ENCODE measurements around the gene ZNF329. TPM values are rescaled to one million over a fixed set of nuclear protein-coding genes. Genes with fewer than 3 reads are reported as not detected.
"Not testable (repeated sequence)": the region's sequence is repeated elsewhere in the genome, so short reads cannot be mapped to it uniquely, and the experiment has no call there.

The ZNF329 gene
- total RNA-seq, 2 experiments from 2014 or later = 6.8 to 8.1 TPM

DNA sequence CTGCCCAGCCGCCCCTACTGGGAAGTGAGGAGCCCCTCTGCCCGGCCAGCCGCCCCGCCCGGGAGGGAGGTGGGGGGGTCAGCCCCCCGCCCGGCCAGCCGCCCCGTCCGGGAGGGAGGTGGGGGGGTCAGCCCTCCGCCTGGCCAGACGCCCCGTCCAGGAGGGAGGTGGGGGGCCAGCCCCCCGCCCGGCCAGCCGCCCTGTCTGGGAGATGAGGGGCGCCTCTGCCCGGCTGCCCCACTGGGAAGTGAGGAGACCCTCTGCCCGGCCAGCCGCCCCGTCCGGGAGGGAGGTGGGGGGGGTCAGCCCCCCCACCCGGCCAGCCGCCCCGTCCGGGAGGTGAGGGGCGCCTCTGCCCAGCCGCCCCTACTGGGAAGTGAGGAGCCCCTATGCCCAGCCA lies 3.1 kb downstream of the ZNF329 start:
- H3K4me3 Mint-ChIP-seq, H3K27ac Mint-ChIP-seq, DNase-seq, H3K4me1 Mint-ChIP-seq, H3K27me3 Mint-ChIP-seq: not testable (repeated sequence)
- H3K36me3 Mint-ChIP-seq = peaks cover 52% of the 10 kb centered on the region
- peaks cover 22% of the 10 kb centered on the region for H3K9me3 Mint-ChIP-seq

DNA sequence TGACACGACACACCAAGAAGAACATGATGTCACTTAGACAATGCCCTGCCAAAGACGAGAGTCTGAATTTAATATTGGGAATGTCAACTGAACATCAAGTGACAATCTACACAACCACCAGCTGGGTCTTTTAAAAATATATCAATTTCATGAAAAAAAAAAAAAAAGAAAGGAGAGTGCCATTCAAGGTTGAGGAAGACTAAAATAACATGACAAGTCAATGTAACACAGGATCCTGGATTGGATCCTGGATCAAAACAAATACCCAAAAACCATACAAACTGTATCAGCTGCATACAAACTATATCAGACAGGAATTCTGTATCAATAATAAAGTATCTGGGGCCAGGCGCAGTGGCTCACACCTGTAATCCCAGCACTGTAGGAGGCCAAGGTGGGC lies 4.7 kb downstream of the ZNF329 start:
- no peak overlapping the region for H3K27ac Mint-ChIP-seq

GRCh38 chr19:58134244-58134643 lies 16.3 kb downstream of the ZNF329 start:
- Mint-ChIP-seq H3K27ac (no peak overlapping the region), H3K4me3 (no peak overlapping the region), H3K9me3 (peaks cover 58% of the 10 kb centered on the region), H3K4me1 (no peaks in the 10 kb centered on the region), H3K27me3 (no peaks in the 10 kb centered on the region), H3K36me3 (peaks cover 93% of the 10 kb centered on the region)
- DNase-seq = no peak

More for the DNA sequence above, 4.7 kb downstream of the ZNF329 start:
- Mint-ChIP-seq H3K4me1 (peaks cover 7% of the 10 kb centered on the region), H3K4me3 (no peak overlapping the region), H3K9me3 (peaks cover 22% of the 10 kb centered on the region), H3K27me3 (no peaks in the 10 kb centered on the region), H3K36me3 (peaks cover 62% of the 10 kb centered on the region)
- DNase-seq = no peak

DNA sequence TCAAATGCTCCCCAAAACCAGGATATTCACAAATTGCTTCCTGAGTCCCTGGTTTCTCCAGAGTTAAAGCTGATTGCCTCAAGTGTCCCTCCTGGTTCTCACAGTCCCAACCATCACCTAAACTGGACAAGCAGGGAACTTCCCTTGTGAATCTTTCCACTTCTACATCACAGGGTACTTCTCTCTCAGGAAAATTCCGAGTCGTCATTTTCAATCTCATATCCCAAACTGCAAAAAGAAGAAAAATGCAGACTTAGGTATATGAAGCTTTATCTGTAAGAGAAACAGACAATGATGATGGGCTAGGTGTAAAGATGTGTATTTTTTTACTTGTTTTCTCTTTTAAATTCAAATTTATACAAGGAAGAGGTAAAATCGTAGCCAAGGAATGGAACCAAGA lies 21.3 kb downstream of the ZNF329 start:
- Mint-ChIP-seq H3K27me3 (no peaks in the 10 kb centered on the region), H3K4me1 (no peaks in the 10 kb centered on the region), H3K9me3 (peaks cover 69% of the 10 kb centered on the region), H3K36me3 (peaks cover 92% of the 10 kb centered on the region), H3K4me3 (no peak overlapping the region), H3K27ac (no peak overlapping the region)
- no peak for DNase-seq

DNA sequence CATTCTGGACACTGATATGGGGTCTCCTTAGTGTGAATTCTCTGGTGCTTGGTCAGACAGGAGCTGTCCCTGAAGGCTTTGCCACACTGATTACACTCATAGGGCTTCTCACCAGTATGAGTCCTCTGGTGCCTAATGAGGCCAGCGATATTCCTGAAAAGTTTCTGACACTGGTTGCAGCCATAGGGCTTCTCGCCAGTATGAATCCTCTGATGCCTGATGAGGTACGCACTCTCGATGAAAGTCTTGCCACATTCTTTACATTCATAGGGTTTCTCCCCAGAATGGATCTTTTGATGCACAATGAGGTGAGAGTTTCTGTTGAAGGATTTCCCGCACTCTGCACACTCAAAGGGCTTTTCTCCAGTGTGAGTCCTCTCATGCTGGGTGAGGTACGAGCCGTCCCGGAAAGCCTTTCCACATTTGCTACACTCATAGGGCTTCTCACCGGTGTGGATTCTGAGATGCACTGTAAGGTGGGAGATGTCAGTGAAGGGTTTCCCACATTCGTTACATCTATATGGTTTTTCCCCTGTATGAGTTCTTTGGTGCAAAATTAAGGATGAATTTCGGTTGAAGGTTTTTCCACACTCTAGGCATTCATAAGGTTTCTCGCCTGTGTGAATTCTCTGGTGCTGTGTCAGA lies 22.4 kb downstream of the ZNF329 start:
- Mint-ChIP-seq H3K36me3 (peaks cover 81% of the 10 kb centered on the region), H3K9me3 (peaks cover 68% of the 10 kb centered on the region), H3K27ac (no peak overlapping the region), H3K27me3 (no peaks in the 10 kb centered on the region), H3K4me3 (no peak overlapping the region), H3K4me1 (no peaks in the 10 kb centered on the region)
- no peak for DNase-seq

DNA sequence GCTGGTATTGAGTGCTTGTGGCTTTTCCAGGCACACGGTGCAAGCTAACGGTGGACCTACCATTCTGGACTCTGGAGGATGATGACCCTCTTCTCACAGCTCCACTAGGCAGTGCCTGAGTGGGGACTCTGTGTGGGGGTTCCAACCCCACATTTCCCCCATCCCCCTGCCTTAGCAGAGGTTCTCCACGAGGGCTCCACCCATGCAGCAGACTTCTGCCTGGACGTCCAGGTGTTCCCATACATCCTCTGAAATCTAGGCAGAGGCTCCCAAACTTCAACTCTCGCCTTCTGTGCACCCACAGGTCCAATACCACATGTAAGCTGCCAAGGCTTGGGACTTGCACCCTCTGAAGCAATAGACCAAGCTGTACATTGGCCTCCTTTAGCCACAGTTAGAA lies 27.2 kb downstream of the ZNF329 start:
- DNase-seq = no peak
- no peaks in the 10 kb centered on the region for H3K4me1 Mint-ChIP-seq
- no peak overlapping the region for H3K27ac Mint-ChIP-seq
- H3K36me3 Mint-ChIP-seq = peaks cover 47% of the 10 kb centered on the region
- H3K9me3 Mint-ChIP-seq = peaks cover 71% of the 10 kb centered on the region
- H3K4me3 Mint-ChIP-seq = no peak overlapping the region
- peaks cover 8% of the 10 kb centered on the region for H3K27me3 Mint-ChIP-seq

GRCh38 chr19:58118979-58119733 lies 31.4 kb downstream of the ZNF329 start:
- H3K9me3 Mint-ChIP-seq = peaks cover 74% of the 10 kb centered on the region
- no peaks in the 10 kb centered on the region for H3K4me1 Mint-ChIP-seq
- no peak overlapping the region for H3K4me3 Mint-ChIP-seq
- DNase-seq = no peak
- H3K27ac Mint-ChIP-seq = no peak overlapping the region
- peaks cover 32% of the 10 kb centered on the region for H3K36me3 Mint-ChIP-seq
- peaks cover 35% of the 10 kb centered on the region for H3K27me3 Mint-ChIP-seq

DNA sequence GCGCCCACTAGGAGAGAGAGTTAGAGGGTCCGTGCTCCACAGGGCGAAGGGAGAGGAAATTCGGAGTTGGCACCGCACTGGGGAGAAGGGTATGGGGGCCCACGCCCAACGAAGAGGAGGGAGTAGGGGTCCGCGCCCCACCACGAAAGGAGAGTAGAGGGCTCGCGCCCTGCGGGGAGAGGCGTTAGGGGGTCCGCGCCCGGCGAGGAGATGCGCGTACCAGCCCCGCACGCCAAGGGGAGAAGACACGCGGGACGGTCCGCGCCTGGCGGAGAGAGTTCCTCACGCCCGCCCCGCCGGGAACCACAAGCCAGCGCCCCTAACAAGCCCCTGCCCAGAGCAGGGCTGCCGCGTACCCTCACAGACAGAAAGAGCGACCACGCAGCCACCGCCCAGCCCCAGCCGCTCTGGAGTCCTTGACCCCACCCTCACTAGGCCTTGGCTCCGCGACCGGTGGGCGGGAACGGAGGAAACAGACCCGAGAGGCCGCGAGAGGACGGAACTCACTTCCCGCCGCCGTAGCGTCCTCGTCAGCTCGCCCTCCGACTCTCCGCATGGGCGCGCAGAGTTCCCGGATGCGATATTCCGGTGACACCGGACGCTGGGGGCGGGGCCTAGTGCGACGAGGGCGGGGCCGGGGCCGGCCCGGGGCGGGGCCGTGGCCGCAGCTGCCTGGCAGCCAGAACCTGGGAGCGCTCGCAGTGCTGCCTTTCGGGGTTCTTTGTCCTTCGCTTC lies 32.6 kb downstream of the ZNF329 start:
- peaks cover 35% of the 10 kb centered on the region for H3K27me3 Mint-ChIP-seq
- no peaks in the 10 kb centered on the region for H3K4me1 Mint-ChIP-seq
- peak; percentile 3 for DNase-seq
- H3K36me3 Mint-ChIP-seq = peaks cover 38% of the 10 kb centered on the region
- peaks cover 71% of the 10 kb centered on the region for H3K9me3 Mint-ChIP-seq
- H3K4me3 Mint-ChIP-seq = peak overlapping the region; percentile 18
- no peak overlapping the region for H3K27ac Mint-ChIP-seq

GRCh38 chr19:58108546-58108817 lies 42.1 kb downstream of the ZNF329 start:
- peaks cover 25% of the 10 kb centered on the region for H3K36me3 Mint-ChIP-seq
- no peaks in the 10 kb centered on the region for H3K4me1 Mint-ChIP-seq
- no peak overlapping the region for H3K27ac Mint-ChIP-seq
- no peak for DNase-seq
- no peaks in the 10 kb centered on the region for H3K27me3 Mint-ChIP-seq
- peaks cover 57% of the 10 kb centered on the region for H3K9me3 Mint-ChIP-seq
- H3K4me3 Mint-ChIP-seq = no peak overlapping the region

DNA sequence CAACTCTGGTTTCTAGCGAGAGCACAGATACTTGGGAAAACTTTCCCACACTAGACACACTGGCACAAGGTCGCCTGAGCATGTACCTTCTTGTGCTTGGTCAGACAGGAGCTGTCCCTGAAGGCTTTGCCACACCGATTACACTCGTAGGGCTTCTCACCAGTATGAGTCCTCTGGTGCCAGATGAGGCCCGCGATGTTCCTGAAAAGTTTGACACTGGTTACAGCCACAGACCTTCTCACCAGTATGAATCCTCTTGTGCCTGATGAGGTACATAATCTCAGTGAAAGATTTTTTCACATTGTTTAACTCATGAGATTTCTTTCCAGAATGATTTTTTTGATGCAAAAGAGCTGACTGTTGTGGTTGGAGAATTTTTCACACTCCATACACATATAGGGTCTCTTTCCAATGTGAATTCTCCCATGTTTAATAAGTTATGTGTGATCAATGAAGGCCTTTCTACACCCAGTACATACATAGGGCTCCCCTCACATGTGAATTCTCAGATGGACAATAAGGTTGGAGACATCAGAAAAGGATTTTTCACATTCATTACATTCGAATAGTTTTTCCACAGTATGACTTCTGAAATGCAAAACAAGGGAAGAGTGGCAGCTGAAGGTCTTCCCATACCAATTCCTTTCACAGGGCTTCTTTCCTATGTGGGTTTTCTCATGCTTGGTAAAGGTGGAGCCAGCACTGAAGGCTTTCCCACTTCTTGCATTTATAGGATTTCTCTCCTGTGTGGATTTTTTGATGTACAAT lies 42.6 kb downstream of the ZNF329 start:
- Mint-ChIP-seq H3K27ac (no peak overlapping the region), H3K4me1 (no peaks in the 10 kb centered on the region), H3K9me3 (peaks cover 57% of the 10 kb centered on the region), H3K36me3 (peaks cover 24% of the 10 kb centered on the region), H3K27me3 (no peaks in the 10 kb centered on the region), H3K4me3 (no peak overlapping the region)
- no peak for DNase-seq

DNA sequence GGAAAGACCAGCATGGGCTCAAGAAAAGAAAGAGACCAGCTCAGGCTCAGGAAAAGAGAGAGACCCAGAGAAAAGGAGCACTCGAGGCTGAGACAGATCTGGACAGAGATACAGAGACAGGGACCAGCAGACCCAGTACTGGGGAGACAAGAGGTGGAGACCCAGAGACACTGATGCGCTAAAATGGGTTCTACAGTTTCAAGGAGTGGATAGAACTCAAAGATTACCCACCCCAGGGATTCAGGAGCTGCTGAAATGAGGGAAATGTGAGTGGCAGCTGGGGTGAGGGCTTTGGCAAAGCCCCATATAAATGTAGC lies 51.9 kb downstream of the ZNF329 start:
- DNase-seq = no peak
- peak overlapping the region; percentile 97 for H3K27ac Mint-ChIP-seq
- peaks cover 39% of the 10 kb centered on the region for H3K9me3 Mint-ChIP-seq
- H3K4me3 Mint-ChIP-seq = peak overlapping the region; percentile 86
- peaks cover 12% of the 10 kb centered on the region for H3K4me1 Mint-ChIP-seq
- no peaks in the 10 kb centered on the region for H3K27me3 Mint-ChIP-seq
- H3K36me3 Mint-ChIP-seq = peaks cover 38% of the 10 kb centered on the region

GRCh38 chr19:58097781-58098681 lies 52.6 kb downstream of the ZNF329 start, which contains the start of gene ZSCAN18:
TSS of gene ZSCAN18 (minus strand) at chr19:58098231. CDS start at chr19:58090267, 7,964 bp downstream.
- peak within 1 kb of the TSS; percentile 86 for H3K4me3 Mint-ChIP-seq
- DNase-seq = peak; percentile 98
- peak within 1 kb of the TSS; percentile 97 for H3K27ac Mint-ChIP-seq
- no peaks in the 10 kb centered on the region for H3K27me3 Mint-ChIP-seq
- peaks cover 39% of the 10 kb centered on the region for H3K9me3 Mint-ChIP-seq
- peaks cover 37% of the 10 kb centered on the region for H3K36me3 Mint-ChIP-seq
- H3K4me1 Mint-ChIP-seq = peaks cover 15% of the 10 kb centered on the region

DNA sequence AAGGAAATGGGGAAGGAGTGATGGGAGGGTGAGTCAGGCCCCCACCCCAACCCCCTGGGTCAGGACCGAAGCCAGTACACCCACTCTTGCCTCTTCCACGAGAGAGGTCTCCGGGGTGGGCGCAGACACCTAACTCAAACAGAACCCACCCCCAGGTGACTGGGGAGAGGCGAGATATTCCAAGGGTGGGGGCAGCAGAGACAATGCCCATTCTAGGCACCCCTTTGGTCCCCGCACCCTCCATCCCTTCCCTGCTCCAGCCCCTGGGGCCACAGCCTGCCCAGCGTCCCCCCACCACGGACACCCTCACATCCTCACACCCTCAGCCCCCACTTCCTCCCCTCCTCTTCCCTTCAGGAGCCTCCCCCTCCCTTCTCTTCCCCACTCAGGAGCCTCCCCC lies 53.2 kb downstream of the ZNF329 start:
- Mint-ChIP-seq H3K36me3 (peaks cover 41% of the 10 kb centered on the region), H3K27ac (peak overlapping the region; percentile 70), H3K9me3 (peaks cover 35% of the 10 kb centered on the region)

GRCh38 chr19:58096884-58097283 lies 53.7 kb downstream of the ZNF329 start:
- Mint-ChIP-seq H3K36me3 (peaks cover 45% of the 10 kb centered on the region), H3K27me3 (no peaks in the 10 kb centered on the region), H3K27ac (peak overlapping the region; percentile 46), H3K9me3 (peaks cover 35% of the 10 kb centered on the region), H3K4me3 (peak overlapping the region; percentile 86), H3K4me1 (peaks cover 15% of the 10 kb centered on the region)
- no peak for DNase-seq

More for the DNA sequence above, 53.2 kb downstream of the ZNF329 start:
- no peak for DNase-seq
- Mint-ChIP-seq H3K27me3 (no peaks in the 10 kb centered on the region), H3K4me1 (peaks cover 15% of the 10 kb centered on the region), H3K4me3 (peak overlapping the region; percentile 86)

All from activated naive CD8-positive, alpha-beta T cell treated with anti-CD3 and anti-CD28 coated beads for 36 hours (primary cell).